ENCODE measurements around the gene NPR3.

Gene NPR3

GRCh38 chr5:32745317-32745716, 34.2 kb downstream of the NPR3 start:
- Mint-ChIP-seq H3K27ac (ENCODE audit: low read depth) (no peak overlapping the region), H3K36me3 (ENCODE audit: insufficient read depth) (no peaks in the 10 kb centered on the region), H3K4me1 (no peaks in the 10 kb centered on the region), H3K4me3 (no peak overlapping the region), H3K9me3 (no peaks in the 10 kb centered on the region), H3K27me3 (no peaks in the 10 kb centered on the region)
- DNase-seq (ENCODE audit: low spot score in 2 of 2) = no peak
- no peak for ATAC-seq (replicated peaks; ENCODE audit: extremely low read depth, poor library complexity, severe bottlenecking)

DNA sequence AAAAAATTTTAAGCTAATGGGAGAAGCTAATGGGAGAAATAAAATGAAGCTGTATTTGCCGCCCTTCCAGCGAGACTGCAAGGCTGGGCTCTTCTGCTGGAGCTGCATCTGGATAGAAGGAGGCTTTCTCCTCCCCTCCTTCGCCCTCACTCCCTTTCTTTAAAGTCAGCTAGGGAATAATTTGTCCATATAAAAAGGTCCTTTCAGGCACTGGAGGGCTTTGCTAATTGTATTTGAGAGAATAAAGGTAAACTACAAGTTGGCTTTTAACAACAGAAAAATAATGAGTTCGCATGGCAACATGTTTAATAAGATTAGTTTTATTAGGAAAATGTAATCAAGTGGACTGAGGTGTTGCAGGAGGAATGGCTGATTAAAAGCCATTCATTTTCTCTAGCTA, 41.3 kb downstream of the NPR3 start:
- no peak overlapping the region for H3K27ac Mint-ChIP-seq (ENCODE audit: low read depth)
- ATAC-seq (replicated peaks; ENCODE audit: extremely low read depth, poor library complexity, severe bottlenecking) = no peak

DNA sequence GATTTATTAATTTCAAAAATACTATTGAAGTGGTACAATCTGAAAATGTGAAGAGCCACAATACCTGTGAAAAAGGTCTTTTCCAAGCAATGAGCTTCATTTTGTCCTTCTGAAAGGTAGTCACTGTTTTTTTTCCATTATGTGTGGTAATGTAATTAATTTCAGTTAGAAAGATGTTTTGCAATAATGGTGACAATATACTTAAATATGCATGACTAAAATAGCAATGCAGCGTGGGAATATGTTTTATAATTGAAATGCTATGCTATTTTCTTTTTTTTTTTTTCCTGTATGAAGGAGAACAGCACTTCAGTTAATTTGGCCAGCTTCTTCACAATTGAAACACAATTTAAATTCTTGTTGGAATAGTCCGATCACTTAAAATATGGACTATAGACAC, 41.9 kb downstream of the NPR3 start:
- no peak overlapping the region for H3K27ac Mint-ChIP-seq (ENCODE audit: low read depth)
- no peaks in the 10 kb centered on the region for H3K36me3 Mint-ChIP-seq (ENCODE audit: insufficient read depth)
- H3K27me3 Mint-ChIP-seq = no peaks in the 10 kb centered on the region
- no peaks in the 10 kb centered on the region for H3K4me1 Mint-ChIP-seq
- DNase-seq (ENCODE audit: low spot score in 2 of 2) (no peak), ATAC-seq (replicated peaks; ENCODE audit: extremely low read depth, poor library complexity, severe bottlenecking) (no peak)
- H3K4me3 Mint-ChIP-seq = no peak overlapping the region
- H3K9me3 Mint-ChIP-seq = no peaks in the 10 kb centered on the region

More for the DNA sequence above, 41.3 kb downstream of the NPR3 start:
- H3K36me3 Mint-ChIP-seq (ENCODE audit: insufficient read depth) = no peaks in the 10 kb centered on the region
- DNase-seq (ENCODE audit: low spot score in 2 of 2) = no peak
- H3K4me1 Mint-ChIP-seq = no peaks in the 10 kb centered on the region
- no peak overlapping the region for H3K4me3 Mint-ChIP-seq
- H3K27me3 Mint-ChIP-seq = no peaks in the 10 kb centered on the region
- H3K9me3 Mint-ChIP-seq = no peaks in the 10 kb centered on the region

GRCh38 chr5:32753765-32754164, 42.6 kb downstream of the NPR3 start:
- H3K4me3 Mint-ChIP-seq = no peak overlapping the region
- no peaks in the 10 kb centered on the region for H3K27me3 Mint-ChIP-seq
- no peaks in the 10 kb centered on the region for H3K36me3 Mint-ChIP-seq (ENCODE audit: insufficient read depth)
- DNase-seq (ENCODE audit: low spot score in 2 of 2) (no peak), ATAC-seq (replicated peaks; ENCODE audit: extremely low read depth, poor library complexity, severe bottlenecking) (no peak)
- no peaks in the 10 kb centered on the region for H3K4me1 Mint-ChIP-seq
- H3K9me3 Mint-ChIP-seq = peaks cover 7% of the 10 kb centered on the region
- no peak overlapping the region for H3K27ac Mint-ChIP-seq (ENCODE audit: low read depth)

- Mint-ChIP-seq H3K27ac (ENCODE audit: low read depth) (no peak overlapping the region), H3K27me3 (no peaks in the 10 kb centered on the region), H3K4me3 (no peak overlapping the region), H3K4me1 (no peaks in the 10 kb centered on the region), H3K9me3 (peaks cover 7% of the 10 kb centered on the region), H3K36me3 (ENCODE audit: insufficient read depth) (no peaks in the 10 kb centered on the region)
- ATAC-seq (replicated peaks; ENCODE audit: extremely low read depth, poor library complexity, severe bottlenecking) = no peak
- no peak for DNase-seq (ENCODE audit: low spot score in 2 of 2)
These were observed 43.2 kb downstream of the NPR3 start for GRCh38 chr5:32754284-32754683.

- no peaks in the 10 kb centered on the region for H3K36me3 Mint-ChIP-seq (ENCODE audit: insufficient read depth)
- H3K4me1 Mint-ChIP-seq = no peaks in the 10 kb centered on the region
- H3K27me3 Mint-ChIP-seq = peaks cover 2% of the 10 kb centered on the region
- no peak overlapping the region for H3K4me3 Mint-ChIP-seq
- peaks cover 9% of the 10 kb centered on the region for H3K9me3 Mint-ChIP-seq
- no peak overlapping the region for H3K27ac Mint-ChIP-seq (ENCODE audit: low read depth)
- DNase-seq (ENCODE audit: low spot score in 2 of 2) = no peak
- no peak for ATAC-seq (replicated peaks; ENCODE audit: extremely low read depth, poor library complexity, severe bottlenecking)
These were observed 49.0 kb downstream of the NPR3 start for GRCh38 chr5:32760091-32760509.

DNA sequence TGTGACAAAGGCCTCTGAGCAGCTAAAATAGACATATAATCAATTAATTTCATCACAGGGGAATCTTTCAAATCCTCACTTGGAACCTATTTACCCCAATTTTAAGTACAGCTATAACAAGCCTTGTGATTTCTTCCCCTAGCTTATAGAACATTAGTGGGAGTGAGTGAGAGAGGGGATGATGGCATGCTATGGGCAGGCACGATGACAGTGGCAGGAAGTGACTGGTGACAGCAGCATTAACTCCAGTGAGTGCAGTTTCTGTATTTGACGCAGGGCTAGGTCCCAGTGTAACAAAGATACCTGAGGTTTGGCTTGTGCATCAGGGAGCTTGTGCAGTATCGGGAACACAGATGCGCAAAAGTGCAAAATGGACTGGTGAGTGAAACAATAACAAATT, 54.1 kb downstream of the NPR3 start:
- no peak for ATAC-seq (replicated peaks; ENCODE audit: extremely low read depth, poor library complexity, severe bottlenecking)
- H3K4me3 Mint-ChIP-seq = no peak overlapping the region
- no peak for DNase-seq (ENCODE audit: low spot score in 2 of 2)
- H3K27me3 Mint-ChIP-seq = peaks cover 32% of the 10 kb centered on the region
- peaks cover 11% of the 10 kb centered on the region for H3K9me3 Mint-ChIP-seq
- H3K36me3 Mint-ChIP-seq (ENCODE audit: insufficient read depth) = no peaks in the 10 kb centered on the region
- no peak overlapping the region for H3K27ac Mint-ChIP-seq (ENCODE audit: low read depth)
- no peaks in the 10 kb centered on the region for H3K4me1 Mint-ChIP-seq

GRCh38 chr5:32767948-32768467, 56.9 kb downstream of the NPR3 start:
- DNase-seq (ENCODE audit: low spot score in 2 of 2) = no peak
- H3K27ac Mint-ChIP-seq (ENCODE audit: low read depth) = no peak overlapping the region
- ATAC-seq (replicated peaks; ENCODE audit: extremely low read depth, poor library complexity, severe bottlenecking) = no peak
- H3K9me3 Mint-ChIP-seq = peaks cover 11% of the 10 kb centered on the region
- no peaks in the 10 kb centered on the region for H3K4me1 Mint-ChIP-seq
- H3K36me3 Mint-ChIP-seq (ENCODE audit: insufficient read depth) = no peaks in the 10 kb centered on the region
- H3K27me3 Mint-ChIP-seq = peaks cover 32% of the 10 kb centered on the region
- no peak overlapping the region for H3K4me3 Mint-ChIP-seq

DNA sequence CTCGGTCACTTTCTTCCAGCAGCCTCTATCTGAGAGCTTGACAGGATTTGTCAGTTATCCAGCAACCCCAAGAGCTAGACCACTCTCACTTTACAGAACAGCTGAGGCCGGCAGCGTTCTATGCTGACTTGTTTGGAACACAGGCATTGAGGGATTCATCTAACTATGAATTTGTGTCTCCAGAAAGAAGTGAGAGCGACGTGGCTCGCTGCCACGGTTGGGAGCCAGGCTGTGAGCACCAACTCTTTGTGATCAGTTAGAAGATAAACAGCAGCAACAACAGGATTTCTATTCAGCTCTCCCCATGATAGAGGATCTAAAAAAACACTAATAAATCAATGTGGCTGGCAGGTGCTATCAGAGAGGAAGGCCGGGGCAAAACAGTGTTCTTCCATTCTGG, 58.6 kb downstream of the NPR3 start:
- DNase-seq (ENCODE audit: low spot score in 2 of 2) = no peak
- no peaks in the 10 kb centered on the region for H3K36me3 Mint-ChIP-seq (ENCODE audit: insufficient read depth)
- H3K9me3 Mint-ChIP-seq = peaks cover 11% of the 10 kb centered on the region
- H3K27ac Mint-ChIP-seq (ENCODE audit: low read depth) = no peak overlapping the region
- H3K4me1 Mint-ChIP-seq = no peaks in the 10 kb centered on the region
- H3K27me3 Mint-ChIP-seq = peaks cover 32% of the 10 kb centered on the region
- H3K4me3 Mint-ChIP-seq = no peak overlapping the region
- ATAC-seq (replicated peaks; ENCODE audit: extremely low read depth, poor library complexity, severe bottlenecking) = no peak

- Mint-ChIP-seq H3K27me3 (peaks cover 27% of the 10 kb centered on the region), H3K4me1 (no peaks in the 10 kb centered on the region), H3K9me3 (peaks cover 6% of the 10 kb centered on the region), H3K27ac (ENCODE audit: low read depth) (no peak overlapping the region), H3K4me3 (no peak overlapping the region), H3K36me3 (ENCODE audit: insufficient read depth) (no peaks in the 10 kb centered on the region)
- ATAC-seq (replicated peaks; ENCODE audit: extremely low read depth, poor library complexity, severe bottlenecking) = no peak
- no peak for DNase-seq (ENCODE audit: low spot score in 2 of 2)
These were observed 59.3 kb downstream of the NPR3 start for GRCh38 chr5:32770444-32770843.

- Mint-ChIP-seq H3K9me3 (peaks cover 4% of the 10 kb centered on the region), H3K27me3 (peaks cover 21% of the 10 kb centered on the region), H3K4me1 (no peaks in the 10 kb centered on the region), H3K36me3 (ENCODE audit: insufficient read depth) (no peaks in the 10 kb centered on the region), H3K4me3 (no peak overlapping the region), H3K27ac (ENCODE audit: low read depth) (no peak overlapping the region)
- ATAC-seq (replicated peaks; ENCODE audit: extremely low read depth, poor library complexity, severe bottlenecking) (no peak), DNase-seq (ENCODE audit: low spot score in 2 of 2) (no peak)
These were observed 59.9 kb downstream of the NPR3 start for GRCh38 chr5:32771037-32771436.

GRCh38 chr5:32773944-32774343, 62.8 kb downstream of the NPR3 start:
- ATAC-seq (replicated peaks; ENCODE audit: extremely low read depth, poor library complexity, severe bottlenecking) (no peak), DNase-seq (ENCODE audit: low spot score in 2 of 2) (no peak)
- Mint-ChIP-seq H3K27ac (ENCODE audit: low read depth) (no peak overlapping the region), H3K27me3 (no peaks in the 10 kb centered on the region), H3K36me3 (ENCODE audit: insufficient read depth) (peaks cover 2% of the 10 kb centered on the region), H3K4me3 (no peak overlapping the region), H3K9me3 (peaks cover 9% of the 10 kb centered on the region), H3K4me1 (no peaks in the 10 kb centered on the region)

DNA sequence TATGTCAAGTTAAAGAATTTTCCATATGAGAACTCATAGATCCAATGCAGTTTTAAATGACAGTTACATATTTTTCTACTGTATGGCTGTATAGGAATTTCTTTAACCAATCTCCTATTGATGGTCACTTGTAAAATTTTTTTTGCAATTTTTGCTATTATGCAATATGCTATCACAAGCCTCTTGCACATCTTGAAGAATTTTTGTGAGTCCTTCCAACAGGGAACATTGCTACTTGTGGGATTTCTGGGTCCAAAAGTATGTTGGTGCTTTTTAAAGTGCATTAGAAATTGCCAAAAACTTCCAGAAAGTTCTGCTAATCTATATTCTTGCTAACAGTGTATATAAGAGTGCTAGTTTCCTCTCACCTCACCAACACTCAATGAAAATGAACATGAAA, 65.1 kb downstream of the NPR3 start:
- H3K36me3 Mint-ChIP-seq (ENCODE audit: insufficient read depth) = peaks cover 2% of the 10 kb centered on the region
- ATAC-seq (replicated peaks; ENCODE audit: extremely low read depth, poor library complexity, severe bottlenecking) = no peak
- peaks cover 9% of the 10 kb centered on the region for H3K9me3 Mint-ChIP-seq
- no peaks in the 10 kb centered on the region for H3K27me3 Mint-ChIP-seq
- H3K27ac Mint-ChIP-seq (ENCODE audit: low read depth) = no peak overlapping the region
- H3K4me3 Mint-ChIP-seq = no peak overlapping the region
- no peak for DNase-seq (ENCODE audit: low spot score in 2 of 2)
- H3K4me1 Mint-ChIP-seq = no peaks in the 10 kb centered on the region

DNA sequence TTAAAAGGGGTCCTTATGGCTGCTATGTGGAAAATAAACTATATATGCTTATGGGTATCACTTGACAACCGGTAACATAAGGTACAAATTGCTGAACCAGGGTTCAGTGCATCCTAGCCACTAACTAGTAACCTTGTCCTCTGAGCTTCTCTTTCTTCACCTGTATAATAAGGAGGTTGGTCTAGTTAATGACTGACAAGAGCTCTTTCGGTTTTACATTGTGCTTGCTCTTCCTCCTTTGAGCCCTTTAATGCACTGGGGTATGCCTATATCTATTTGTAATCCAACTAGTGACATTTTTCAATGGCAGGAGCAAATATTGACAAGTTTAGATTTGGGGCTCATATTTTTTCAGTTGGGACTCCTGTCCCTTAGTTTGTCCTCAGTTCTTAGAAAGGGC, 66.1 kb downstream of the NPR3 start:
- Mint-ChIP-seq H3K36me3 (ENCODE audit: insufficient read depth) (peaks cover 2% of the 10 kb centered on the region), H3K9me3 (peaks cover 9% of the 10 kb centered on the region), H3K4me1 (no peaks in the 10 kb centered on the region), H3K27me3 (no peaks in the 10 kb centered on the region), H3K27ac (ENCODE audit: low read depth) (no peak overlapping the region), H3K4me3 (no peak overlapping the region)
- ATAC-seq (replicated peaks; ENCODE audit: extremely low read depth, poor library complexity, severe bottlenecking) (no peak), DNase-seq (ENCODE audit: low spot score in 2 of 2) (no peak)

All from central memory CD8-positive, alpha-beta T cell (primary cell).